ENCODE results near the gene SELENOF. TPM values are rescaled to one million over a fixed set of nuclear protein-coding genes. Genes with fewer than 3 reads are reported as not detected.

Gene SELENOF
- total RNA-seq, 4 donors from 2014 or later: 46.1 to 119 (median 98.0) TPM

DNA sequence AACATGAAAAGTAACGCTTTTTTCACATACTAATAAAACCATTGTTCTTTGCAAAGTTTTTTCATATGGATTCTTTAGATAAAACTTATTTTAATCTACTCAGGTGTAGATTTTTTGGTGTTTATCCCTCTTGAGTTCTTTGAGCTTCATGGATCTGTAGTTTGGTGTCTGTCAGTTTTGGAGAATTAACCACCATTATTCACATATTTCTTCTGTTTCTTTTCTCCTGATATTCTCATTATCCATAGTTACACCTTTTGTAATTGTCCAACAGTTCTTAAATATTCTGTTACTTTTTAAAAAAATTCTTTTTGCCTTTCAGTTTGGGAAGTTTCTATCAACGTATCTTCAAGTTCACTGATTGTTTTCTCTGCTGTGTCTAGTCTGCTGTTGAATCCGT, 19.1 kb upstream of the SELENOF start:
- no peaks in the 10 kb centered on the region for H3K4me1 ChIP-seq
- no peaks in the 10 kb centered on the region for H3K36me3 ChIP-seq
- H3K27me3 ChIP-seq: no peaks in the 10 kb centered on the region
- TF ChIP-seq, protein P1, sequence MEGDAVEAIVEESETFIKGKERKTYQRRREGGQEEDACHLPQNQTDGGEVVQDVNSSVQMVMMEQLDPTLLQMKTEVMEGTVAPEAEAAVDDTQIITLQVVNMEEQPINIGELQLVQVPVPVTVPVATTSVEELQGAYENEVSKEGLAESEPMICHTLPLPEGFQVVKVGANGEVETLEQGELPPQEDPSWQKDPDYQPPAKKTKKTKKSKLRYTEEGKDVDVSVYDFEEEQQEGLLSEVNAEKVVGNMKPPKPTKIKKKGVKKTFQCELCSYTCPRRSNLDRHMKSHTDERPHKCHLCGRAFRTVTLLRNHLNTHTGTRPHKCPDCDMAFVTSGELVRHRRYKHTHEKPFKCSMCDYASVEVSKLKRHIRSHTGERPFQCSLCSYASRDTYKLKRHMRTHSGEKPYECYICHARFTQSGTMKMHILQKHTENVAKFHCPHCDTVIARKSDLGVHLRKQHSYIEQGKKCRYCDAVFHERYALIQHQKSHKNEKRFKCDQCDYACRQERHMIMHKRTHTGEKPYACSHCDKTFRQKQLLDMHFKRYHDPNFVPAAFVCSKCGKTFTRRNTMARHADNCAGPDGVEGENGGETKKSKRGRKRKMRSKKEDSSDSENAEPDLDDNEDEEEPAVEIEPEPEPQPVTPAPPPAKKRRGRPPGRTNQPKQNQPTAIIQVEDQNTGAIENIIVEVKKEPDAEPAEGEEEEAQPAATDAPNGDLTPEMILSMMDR (IDR thresholded peaks at IDR 0.05): no peak
- TF ChIP-seq POLR2A (IDR thresholded peaks at IDR 0.05): no peak
- intact Hi-C loops (cut with DNase I): no loop called here
- H3K27ac ChIP-seq: no peak overlapping the region
- no peak overlapping the region for H3K4me3 ChIP-seq
- WGBS, 2 donors: 94 to 96% methylated on average over 3 of the region's 3 CpGs
- H3K9me3 ChIP-seq: no peaks in the 10 kb centered on the region
- DNase-seq: no peak

DNA sequence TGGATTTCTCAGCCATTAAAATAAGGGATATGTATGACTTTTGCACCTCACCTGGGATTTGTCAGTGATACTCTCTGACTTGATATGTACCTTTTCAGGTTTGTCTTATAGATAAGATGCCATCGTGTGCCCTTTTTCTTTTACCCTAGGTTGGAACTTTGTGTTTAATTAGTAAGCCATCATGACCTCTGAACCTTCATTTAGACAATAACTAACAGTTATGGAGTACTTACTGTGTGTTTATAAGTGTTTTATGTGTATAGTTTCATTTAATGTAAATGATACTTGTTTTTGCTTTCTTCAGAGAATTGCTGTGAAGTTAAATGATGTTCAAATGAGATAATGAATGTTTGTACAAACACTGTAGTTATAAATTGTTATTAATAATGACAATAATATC, 14.9 kb upstream of the SELENOF start:
- Histone ChIP-seq H3K4me1 (peaks cover 0 to 11% (median 5%) of the 10 kb centered on the region in 3 donors), H3K27ac (no peak overlapping the region), H3K9me3 (peaks cover 0 to 8% (median 0%) of the 10 kb centered on the region in 3 donors), H3K36me3 (no peaks in the 10 kb centered on the region), H3K27me3 (no peaks in the 10 kb centered on the region), H3K4me3 (no peak overlapping the region)
- DNase-seq: no peak
- WGBS, 2 donors: 76 to 79% methylated on average over 1 of the region's 1 CpG
- intact Hi-C loops (cut with DNase I): no loop called here
- TF ChIP-seq, protein P1 (IDR thresholded peaks at IDR 0.05): no peak
- TF ChIP-seq POLR2A (IDR thresholded peaks at IDR 0.05): no peak

DNA sequence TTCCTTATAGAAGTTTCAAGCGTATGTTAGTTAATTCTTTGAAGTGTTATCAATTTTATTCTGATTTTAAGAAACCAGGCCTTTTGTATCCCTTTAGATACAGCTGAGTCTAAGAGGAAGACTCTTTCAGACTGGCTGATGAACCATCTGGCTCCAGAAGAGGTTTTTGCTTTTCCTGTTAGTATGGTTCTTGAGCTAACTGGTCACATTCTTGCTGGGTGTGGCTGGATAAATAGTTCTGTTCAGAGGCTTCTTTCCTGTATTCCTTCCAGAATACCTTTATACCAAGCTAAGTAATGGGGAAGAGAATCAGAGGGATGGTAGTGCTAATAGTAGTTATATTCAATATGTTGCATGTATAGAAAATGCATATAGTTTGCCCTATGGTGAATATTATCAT, 13.0 kb upstream of the SELENOF start:
- WGBS, 2 donors: 92 to 100% methylated on average over 1 of the region's 1 CpG
- TF ChIP-seq, protein P1 (IDR thresholded peaks at IDR 0.05): no peak
- no peak for TF ChIP-seq POLR2A (IDR thresholded peaks at IDR 0.05)
- DNase-seq: no peak
- H3K9me3 ChIP-seq: peaks cover 0 to 20% (median 7%) of the 10 kb centered on the region in 3 donors
- intact Hi-C loops (cut with DNase I): no loop called here
- no peak overlapping the region for H3K4me3 ChIP-seq
- H3K36me3 ChIP-seq: no peaks in the 10 kb centered on the region
- H3K27ac ChIP-seq: no peak overlapping the region
- H3K4me1 ChIP-seq: peaks cover 0 to 11% (median 5%) of the 10 kb centered on the region in 3 donors
- no peaks in the 10 kb centered on the region for H3K27me3 ChIP-seq

DNA sequence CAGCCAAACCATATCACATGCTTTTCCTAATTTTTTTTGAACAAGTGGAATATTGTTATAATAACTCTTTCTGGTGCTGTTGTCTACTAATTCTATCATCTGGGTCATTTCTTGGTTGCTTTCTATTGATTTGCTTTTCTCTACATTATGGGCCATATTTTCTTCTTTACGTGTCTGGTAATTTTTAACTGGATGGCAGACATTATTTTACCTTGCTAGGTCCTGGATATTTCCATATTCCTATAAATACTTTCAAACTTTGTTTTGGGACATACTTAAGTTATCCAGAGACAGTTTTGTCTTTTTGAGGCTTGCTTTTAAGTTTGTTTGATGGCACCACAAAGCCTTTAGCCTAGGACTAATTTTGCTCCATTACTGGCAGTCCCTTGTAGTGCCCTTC, 11.8 kb upstream of the SELENOF start:
- intact Hi-C loops (cut with DNase I): no loop called here
- no peak for DNase-seq
- WGBS, 2 donors: 94 to 95% methylated on average over 1 of the region's 1 CpG

DNA sequence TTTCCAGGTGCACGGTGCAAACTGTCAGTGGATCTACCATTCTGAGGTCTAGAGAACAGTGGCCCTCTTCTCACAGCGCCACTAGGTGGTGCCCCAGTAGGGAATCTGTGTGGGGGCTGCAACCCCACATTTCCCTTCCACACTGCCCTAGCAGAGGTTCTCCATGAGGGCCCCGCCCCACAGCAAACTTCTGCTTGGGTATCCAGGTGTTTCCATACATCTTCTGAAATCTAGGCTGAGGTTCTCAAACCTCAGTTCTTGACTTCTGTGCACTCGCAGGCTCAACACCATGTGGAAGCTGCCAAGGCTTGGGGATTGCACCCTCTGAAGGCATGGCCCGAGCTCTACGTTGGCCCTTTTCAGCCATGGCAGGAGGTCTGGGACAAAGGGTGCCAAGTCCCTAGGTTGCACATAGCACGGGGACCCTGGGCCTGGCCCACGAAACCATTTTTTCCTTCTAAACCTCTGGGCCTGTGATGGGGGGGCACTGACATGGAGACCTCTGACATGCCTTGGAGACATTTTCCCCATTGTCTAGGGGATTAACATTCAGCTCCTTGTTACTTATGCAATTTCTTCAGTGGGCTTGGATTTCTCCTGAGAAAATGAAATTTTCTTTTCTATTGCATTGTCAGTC, 10.5 kb upstream of the SELENOF start:
- Histone ChIP-seq H3K4me1 (peaks cover 0 to 11% (median 5%) of the 10 kb centered on the region in 3 donors), H3K27me3 (no peaks in the 10 kb centered on the region), H3K27ac (no peak overlapping the region), H3K9me3 (peaks cover 0 to 20% (median 7%) of the 10 kb centered on the region in 3 donors), H3K36me3 (no peaks in the 10 kb centered on the region), H3K4me3 (no peak overlapping the region)
- intact Hi-C loops (cut with DNase I): no loop called here
- TF ChIP-seq, protein P1 (IDR thresholded peaks at IDR 0.05): no peak
- TF ChIP-seq POLR2A (IDR thresholded peaks at IDR 0.05): no peak
- DNase-seq: no peak
- 90 to 94% methylated on average over 2 of the region's 8 CpGs for WGBS, 2 donors

More for the DNA sequence above, 11.8 kb upstream of the SELENOF start:
- Histone ChIP-seq H3K4me3 (no peak overlapping the region), H3K9me3 (peaks cover 0 to 20% (median 7%) of the 10 kb centered on the region in 3 donors), H3K27ac (no peak overlapping the region), H3K4me1 (peaks cover 0 to 11% (median 5%) of the 10 kb centered on the region in 3 donors), H3K36me3 (no peaks in the 10 kb centered on the region), H3K27me3 (no peaks in the 10 kb centered on the region)
- TF ChIP-seq, protein P1 (IDR thresholded peaks at IDR 0.05): no peak
- TF ChIP-seq POLR2A (IDR thresholded peaks at IDR 0.05): no peak

Measured in esophagus squamous epithelium (tissue), 5 donors.